Lower lobe of right lung (tissue), 2 donors: ENCODE measurements around the gene SPATA31D4. TPM values are rescaled to one million over a fixed set of nuclear protein-coding genes. Genes with fewer than 3 reads are reported as not detected.
"Not testable (repeated sequence)": the region's sequence is repeated elsewhere in the genome, so short reads cannot be mapped to it uniquely, and the experiment has no call there.

Source experiments
- ATAC-seq, 2 donors: fragments of 200-7000 bp; cut with Tn5 transposase; one replicate each; pipeline ENCODE4 v1.9.1; 2020 to 2022; ENCODE audit warnings: mild to moderate bottlenecking in 2 of 2, moderate library complexity in 2 of 2
- DNase-seq: peaks from one replicate; pipeline ENCODE4 v3.0.0-alpha.2; 2020
- H3K27ac ChIP-seq: fragments of 200-600 bp; one replicate; pipeline ENCODE4 v1.8.0; 2022
- H3K27me3 ChIP-seq: fragments of 200-600 bp; one replicate; pipeline ENCODE4 v1.8.0; 2022; ENCODE audit warnings: low read depth
- H3K36me3 ChIP-seq: fragments of 200-600 bp; one replicate; pipeline ENCODE4 v1.8.0; 2022; ENCODE audit warnings: mild to moderate bottlenecking
- H3K4me1 ChIP-seq: fragments of 200-600 bp; one replicate; pipeline ENCODE4 v1.8.0; 2022
- H3K4me3 ChIP-seq: fragments of 200-600 bp; one replicate; pipeline ENCODE4 v1.8.0; 2022; ENCODE audit warnings: mild to moderate bottlenecking
- H3K9me3 ChIP-seq: fragments of 200-600 bp; one replicate; pipeline ENCODE4 v1.8.0; 2022
- intact Hi-C: fragments of 100-400 bp; cut with DNase I; formaldehyde crosslinking; loops from one replicate; pipeline ENCODE4 v1.11.0; 2022
- total RNA-seq: library from RNA; stranded (reverse); fragmentation: NEBNext Ultra II Directional; extraction: Animal tissue kit (Norgen Biotek cat#: 25700); gene quantifications from one replicate; pipeline ENCODE4 v1.2.1, GENCODE V29; 2021
- TF ChIP-seq, protein P1 (sequence below): fragments of 200-600 bp; IDR thresholded peaks from one replicate; pipeline ENCODE4 v1.8.0; 2022; ENCODE audit warnings: antibody characterized with exemption, mild to moderate bottlenecking
- donor health status: DM: no; HTN: yes; CAD: no; lungs with severe emphysema.

Gene SPATA31D4
- total RNA-seq, 1 donor from 2014 or later, result not detected

DNA sequence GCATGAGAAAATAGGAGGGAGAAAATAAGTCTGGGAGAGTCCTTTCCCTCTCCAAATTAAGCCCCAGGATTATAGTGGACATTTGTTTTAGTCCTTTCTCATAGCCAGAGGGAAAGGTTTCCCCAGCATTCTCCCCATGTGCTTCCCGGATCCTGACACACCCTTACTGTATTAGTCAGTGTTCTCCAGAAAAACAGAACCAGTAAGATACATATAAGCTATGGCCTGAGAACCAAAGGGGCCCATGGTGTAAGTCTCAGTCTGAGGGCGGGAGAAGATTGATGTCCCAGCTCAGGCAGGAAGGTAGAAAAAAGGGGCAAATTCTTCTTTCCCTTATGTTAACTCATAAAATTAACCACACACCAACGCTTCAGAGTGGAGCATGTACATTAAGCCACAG, 25.6 kb upstream of the SPATA31D4 start:
- no peak overlapping the region for H3K27ac ChIP-seq
- no peak overlapping the region for H3K4me3 ChIP-seq
- ATAC-seq, result no peak
- no peak for DNase-seq
- no peaks in the 10 kb centered on the region for H3K36me3 ChIP-seq
- H3K4me1 ChIP-seq, result no peaks in the 10 kb centered on the region
- intact Hi-C loops, result no loop called here
- no peaks in the 10 kb centered on the region for H3K9me3 ChIP-seq
- H3K27me3 ChIP-seq, result no peaks in the 10 kb centered on the region
- TF ChIP-seq, protein P1, sequence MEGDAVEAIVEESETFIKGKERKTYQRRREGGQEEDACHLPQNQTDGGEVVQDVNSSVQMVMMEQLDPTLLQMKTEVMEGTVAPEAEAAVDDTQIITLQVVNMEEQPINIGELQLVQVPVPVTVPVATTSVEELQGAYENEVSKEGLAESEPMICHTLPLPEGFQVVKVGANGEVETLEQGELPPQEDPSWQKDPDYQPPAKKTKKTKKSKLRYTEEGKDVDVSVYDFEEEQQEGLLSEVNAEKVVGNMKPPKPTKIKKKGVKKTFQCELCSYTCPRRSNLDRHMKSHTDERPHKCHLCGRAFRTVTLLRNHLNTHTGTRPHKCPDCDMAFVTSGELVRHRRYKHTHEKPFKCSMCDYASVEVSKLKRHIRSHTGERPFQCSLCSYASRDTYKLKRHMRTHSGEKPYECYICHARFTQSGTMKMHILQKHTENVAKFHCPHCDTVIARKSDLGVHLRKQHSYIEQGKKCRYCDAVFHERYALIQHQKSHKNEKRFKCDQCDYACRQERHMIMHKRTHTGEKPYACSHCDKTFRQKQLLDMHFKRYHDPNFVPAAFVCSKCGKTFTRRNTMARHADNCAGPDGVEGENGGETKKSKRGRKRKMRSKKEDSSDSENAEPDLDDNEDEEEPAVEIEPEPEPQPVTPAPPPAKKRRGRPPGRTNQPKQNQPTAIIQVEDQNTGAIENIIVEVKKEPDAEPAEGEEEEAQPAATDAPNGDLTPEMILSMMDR, result no peak

DNA sequence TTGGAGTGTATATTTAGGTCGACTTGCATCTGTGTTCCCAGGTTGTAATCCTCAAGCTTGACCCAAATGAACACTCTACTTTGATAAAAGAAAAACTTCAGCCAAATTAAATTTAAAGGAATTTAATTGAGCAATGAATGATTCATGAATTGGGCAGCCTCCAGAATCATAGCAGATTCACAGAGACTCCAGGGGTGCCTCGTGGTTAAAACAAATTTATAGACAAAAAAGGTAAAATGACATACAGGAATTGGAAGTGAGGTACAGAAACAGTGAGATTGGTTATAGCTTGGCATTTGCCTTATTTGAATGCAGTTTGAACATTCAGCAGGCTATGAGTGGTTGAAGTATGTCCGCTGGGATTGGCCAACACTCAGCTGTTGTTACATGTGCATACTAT, 21.6 kb upstream of the SPATA31D4 start:
- no peaks in the 10 kb centered on the region for H3K9me3 ChIP-seq
- H3K4me1 ChIP-seq, result no peaks in the 10 kb centered on the region
- TF ChIP-seq, protein P1, result no peak
- DNase-seq, result no peak
- ATAC-seq, result no peak
- H3K4me3 ChIP-seq, result no peak overlapping the region
- no peaks in the 10 kb centered on the region for H3K36me3 ChIP-seq
- no peak overlapping the region for H3K27ac ChIP-seq
- no peaks in the 10 kb centered on the region for H3K27me3 ChIP-seq
- intact Hi-C loops, result no loop called here

DNA sequence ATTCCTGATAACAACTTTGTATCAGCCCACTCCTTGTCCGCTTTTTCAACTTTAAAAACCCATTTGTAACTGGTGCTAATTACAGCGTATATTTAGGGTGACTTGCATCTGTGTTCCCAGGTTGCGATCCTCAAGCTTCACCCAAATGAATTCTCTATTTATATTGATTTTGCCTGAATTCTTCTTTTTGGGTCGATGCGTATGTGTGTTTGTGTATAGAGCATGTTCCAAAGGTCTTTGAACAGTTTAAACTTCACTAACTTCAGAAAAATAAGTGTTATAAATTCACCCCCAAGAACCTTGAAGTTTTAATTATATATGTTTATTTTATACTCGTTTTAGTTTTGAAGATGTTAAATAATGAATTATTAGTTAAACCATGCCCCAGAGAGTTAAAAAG, 16.1 kb upstream of the SPATA31D4 start:
- Histone ChIP-seq H3K27ac (no peak overlapping the region), H3K4me3 (no peak overlapping the region), H3K9me3 (no peaks in the 10 kb centered on the region), H3K4me1 (no peaks in the 10 kb centered on the region), H3K36me3 (no peaks in the 10 kb centered on the region), H3K27me3 (no peaks in the 10 kb centered on the region)
- intact Hi-C loops, result no loop called here
- DNase-seq, result no peak
- ATAC-seq, result no peak
- TF ChIP-seq, protein P1, result no peak

DNA sequence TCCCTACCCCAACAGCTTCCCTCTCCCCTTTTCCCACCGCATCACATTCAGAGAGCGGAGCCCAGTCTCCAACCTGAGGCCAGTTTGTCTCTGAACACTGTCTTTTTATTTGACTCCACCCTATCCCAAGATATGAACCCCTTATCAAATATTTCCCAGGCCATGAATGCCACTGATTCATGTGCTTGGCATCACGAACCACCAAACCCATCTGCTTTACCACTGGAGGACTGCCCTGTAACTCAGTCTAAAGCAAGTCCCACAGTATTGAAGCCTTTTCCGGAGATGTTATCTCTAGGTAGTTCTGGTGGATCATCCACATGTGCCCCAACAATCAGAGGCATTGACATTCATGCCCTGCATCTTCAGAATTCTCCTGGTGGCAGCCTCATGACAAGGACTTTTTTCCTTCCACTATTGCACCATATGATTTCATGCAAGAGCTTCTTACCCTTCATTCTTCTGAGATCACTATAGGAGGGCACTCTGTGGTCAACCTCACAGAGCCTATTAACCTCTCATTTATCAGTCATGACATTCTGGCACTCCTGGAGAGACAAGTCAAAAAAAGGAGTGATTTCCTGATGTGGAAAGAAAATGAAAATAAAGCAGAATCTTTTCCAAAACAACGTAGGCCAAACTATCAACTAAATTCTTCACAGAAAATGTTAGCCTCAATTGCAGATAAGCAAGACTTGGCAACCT, 12.3 kb upstream of the SPATA31D4 start:
- Histone ChIP-seq H3K4me3 (no peak overlapping the region), H3K9me3 (no peaks in the 10 kb centered on the region), H3K27ac (no peak overlapping the region), H3K36me3 (no peaks in the 10 kb centered on the region), H3K27me3 (no peaks in the 10 kb centered on the region), H3K4me1 (no peaks in the 10 kb centered on the region)
- TF ChIP-seq, protein P1, result no peak
- no peak for ATAC-seq
- intact Hi-C loops, result no loop called here
- DNase-seq, result no peak

DNA sequence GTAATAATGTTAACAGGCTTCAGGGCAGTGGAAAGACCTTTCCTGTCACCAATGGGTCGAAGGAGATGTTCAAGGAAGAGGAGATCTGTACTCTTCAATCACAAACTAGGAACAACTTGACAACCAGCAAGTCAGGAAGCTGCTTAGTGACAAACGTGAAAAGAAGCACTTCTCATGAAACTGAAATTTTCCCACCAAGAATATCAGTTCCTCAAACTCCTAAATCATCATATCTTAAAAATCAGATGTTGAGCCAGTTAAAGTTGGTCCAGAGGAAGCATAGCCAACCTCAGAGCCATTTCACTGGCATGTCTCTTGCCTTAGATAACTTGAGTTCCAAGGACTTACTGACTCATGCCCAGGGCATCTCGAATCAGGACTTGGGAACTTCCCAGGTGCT, 9.7 kb upstream of the SPATA31D4 start:
- ATAC-seq, H3K27me3 ChIP-seq, intact Hi-C loops, H3K9me3 ChIP-seq, H3K27ac ChIP-seq, DNase-seq, H3K4me3 ChIP-seq, H3K36me3 ChIP-seq, H3K4me1 ChIP-seq: not testable (repeated sequence)

DNA sequence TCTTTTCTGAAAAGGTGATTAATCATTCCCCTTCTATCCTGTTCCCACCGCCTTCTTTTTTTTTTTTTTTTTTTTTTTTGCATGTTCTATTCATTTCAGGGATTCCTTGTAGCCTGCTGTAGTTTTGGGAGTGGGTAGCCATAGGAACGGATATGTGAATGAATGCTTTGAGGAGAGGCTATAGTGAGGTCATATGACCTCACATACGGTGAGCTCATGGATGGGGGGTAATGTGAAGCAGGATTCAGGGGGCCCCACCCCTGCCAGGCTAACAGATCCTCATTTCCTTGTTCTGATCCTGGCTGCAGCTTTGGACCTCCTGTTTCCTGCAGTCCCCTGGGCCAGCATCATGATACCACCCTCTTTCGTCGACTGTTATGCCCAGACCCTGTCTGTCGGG, 1.9 kb downstream of the SPATA31D4 start:
- H3K27me3 ChIP-seq, H3K36me3 ChIP-seq, ATAC-seq, H3K4me1 ChIP-seq, H3K27ac ChIP-seq, H3K4me3 ChIP-seq, DNase-seq, H3K9me3 ChIP-seq, intact Hi-C loops: not testable (repeated sequence)

DNA sequence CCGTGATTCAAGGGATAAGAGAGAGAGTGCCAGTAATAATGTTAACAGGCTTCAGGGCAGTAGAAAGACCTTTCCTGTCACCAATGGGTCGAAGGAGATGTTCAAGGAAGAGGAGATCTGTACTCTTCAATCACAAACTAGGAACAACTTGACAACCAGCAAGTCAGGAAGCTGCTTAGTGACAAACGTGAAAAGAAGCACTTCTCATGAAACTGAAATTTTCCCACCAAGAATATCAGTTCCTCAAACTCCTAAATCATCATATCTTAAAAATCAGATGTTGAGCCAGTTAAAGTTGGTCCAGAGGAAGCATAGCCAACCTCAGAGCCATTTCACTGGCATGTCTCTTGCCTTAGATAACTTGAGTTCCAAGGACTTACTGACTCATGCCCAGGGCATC, 5.3 kb downstream of the SPATA31D4 start:
- H3K4me3 ChIP-seq, H3K36me3 ChIP-seq, H3K9me3 ChIP-seq, H3K27me3 ChIP-seq, ATAC-seq, DNase-seq, intact Hi-C loops, H3K27ac ChIP-seq, H3K4me1 ChIP-seq: not testable (repeated sequence)

DNA sequence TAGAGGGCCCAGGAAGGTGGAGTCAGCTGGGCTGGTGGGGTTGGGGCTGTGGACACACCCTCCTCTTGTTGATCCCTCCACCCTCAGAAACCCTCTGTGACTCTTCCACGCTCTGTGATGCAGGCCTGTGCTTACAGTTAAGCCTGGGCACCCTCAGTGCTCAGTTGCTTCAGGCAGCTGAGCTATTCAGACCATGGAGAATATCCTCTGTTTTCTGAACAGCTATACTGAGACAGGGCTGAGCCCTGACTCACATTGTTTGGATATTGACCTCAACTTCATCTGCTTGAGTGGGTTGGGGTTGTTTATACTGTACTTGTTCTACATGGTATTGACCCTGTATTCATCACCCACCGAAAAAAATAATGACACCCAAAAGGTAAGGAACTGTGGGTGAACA, 15.2 kb downstream of the SPATA31D4 start, which contains the start of gene SPATA31D3:
TSS of gene SPATA31D3 (plus strand) at position 108 of the 400 bp plus-strand sequence. CDS start at position 194, 86 bp downstream.
- H3K27me3 ChIP-seq, ATAC-seq: not testable (repeated sequence)

DNA sequence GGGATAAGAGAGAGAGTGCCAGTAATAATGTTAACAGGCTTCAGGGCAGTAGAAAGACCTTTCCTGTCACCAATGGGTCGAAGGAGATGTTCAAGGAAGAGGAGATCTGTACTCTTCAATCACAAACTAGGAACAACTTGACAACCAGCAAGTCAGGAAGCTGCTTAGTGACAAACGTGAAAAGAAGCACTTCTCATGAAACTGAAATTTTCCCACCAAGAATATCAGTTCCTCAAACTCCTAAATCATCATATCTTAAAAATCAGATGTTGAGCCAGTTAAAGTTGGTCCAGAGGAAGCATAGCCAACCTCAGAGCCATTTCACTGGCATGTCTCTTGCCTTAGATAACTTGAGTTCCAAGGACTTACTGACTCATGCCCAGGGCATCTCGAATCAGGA, 20.4 kb downstream of the SPATA31D4 start:
- H3K4me1 ChIP-seq, ATAC-seq, H3K9me3 ChIP-seq, H3K27ac ChIP-seq, H3K4me3 ChIP-seq, H3K27me3 ChIP-seq, DNase-seq, intact Hi-C loops, H3K36me3 ChIP-seq: not testable (repeated sequence)

More for the DNA sequence above, 15.2 kb downstream of the SPATA31D4 start, which contains the start of gene SPATA31D3:
- H3K36me3 ChIP-seq, H3K4me3 ChIP-seq, H3K27ac ChIP-seq, intact Hi-C loops, H3K4me1 ChIP-seq, H3K9me3 ChIP-seq, DNase-seq: not testable (repeated sequence)
